Left renal cortex interstitium (tissue), 4 donors: ENCODE measurements around the gene SEC16A. TPM values are rescaled to one million over a fixed set of nuclear protein-coding genes. Genes with fewer than 3 reads are reported as not detected.

Experiments
- DNase-seq, 4 donors: peaks; one replicate each; pipeline ENCODE4 v3.0.0-alpha.2; 2013; ENCODE audit warnings: low read depth in 4 of 4, low spot score in 2 of 4, missing footprints in 1 of 4
- polyA plus RNA-seq, 4 donors: library from polyadenylated mRNA; unstranded; fragments of 120-200 nt; gene quantifications; one replicate each; pipeline ENCODE4 v1.2.1, GENCODE V29; 2013; ENCODE audit not compliant: insufficient read length in 4 of 4

The SEC16A gene, protein sequence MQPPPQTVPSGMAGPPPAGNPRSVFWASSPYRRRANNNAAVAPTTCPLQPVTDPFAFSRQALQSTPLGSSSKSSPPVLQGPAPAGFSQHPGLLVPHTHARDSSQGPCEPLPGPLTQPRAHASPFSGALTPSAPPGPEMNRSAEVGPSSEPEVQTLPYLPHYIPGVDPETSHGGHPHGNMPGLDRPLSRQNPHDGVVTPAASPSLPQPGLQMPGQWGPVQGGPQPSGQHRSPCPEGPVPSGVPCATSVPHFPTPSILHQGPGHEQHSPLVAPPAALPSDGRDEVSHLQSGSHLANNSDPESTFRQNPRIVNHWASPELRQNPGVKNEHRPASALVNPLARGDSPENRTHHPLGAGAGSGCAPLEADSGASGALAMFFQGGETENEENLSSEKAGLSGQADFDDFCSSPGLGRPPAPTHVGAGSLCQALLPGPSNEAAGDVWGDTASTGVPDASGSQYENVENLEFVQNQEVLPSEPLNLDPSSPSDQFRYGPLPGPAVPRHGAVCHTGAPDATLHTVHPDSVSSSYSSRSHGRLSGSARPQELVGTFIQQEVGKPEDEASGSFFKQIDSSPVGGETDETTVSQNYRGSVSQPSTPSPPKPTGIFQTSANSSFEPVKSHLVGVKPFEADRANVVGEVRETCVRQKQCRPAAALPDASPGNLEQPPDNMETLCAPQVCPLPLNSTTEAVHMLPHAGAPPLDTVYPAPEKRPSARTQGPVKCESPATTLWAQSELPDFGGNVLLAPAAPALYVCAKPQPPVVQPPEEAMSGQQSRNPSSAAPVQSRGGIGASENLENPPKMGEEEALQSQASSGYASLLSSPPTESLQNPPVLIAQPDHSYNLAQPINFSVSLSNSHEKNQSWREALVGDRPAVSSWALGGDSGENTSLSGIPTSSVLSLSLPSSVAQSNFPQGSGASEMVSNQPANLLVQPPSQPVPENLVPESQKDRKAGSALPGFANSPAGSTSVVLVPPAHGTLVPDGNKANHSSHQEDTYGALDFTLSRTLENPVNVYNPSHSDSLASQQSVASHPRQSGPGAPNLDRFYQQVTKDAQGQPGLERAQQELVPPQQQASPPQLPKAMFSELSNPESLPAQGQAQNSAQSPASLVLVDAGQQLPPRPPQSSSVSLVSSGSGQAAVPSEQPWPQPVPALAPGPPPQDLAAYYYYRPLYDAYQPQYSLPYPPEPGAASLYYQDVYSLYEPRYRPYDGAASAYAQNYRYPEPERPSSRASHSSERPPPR (N-terminal part only)
- polyA plus RNA-seq = 10 to 100 TPM; 51.9 to 68.5 (median 62.4) TPM

DNA sequence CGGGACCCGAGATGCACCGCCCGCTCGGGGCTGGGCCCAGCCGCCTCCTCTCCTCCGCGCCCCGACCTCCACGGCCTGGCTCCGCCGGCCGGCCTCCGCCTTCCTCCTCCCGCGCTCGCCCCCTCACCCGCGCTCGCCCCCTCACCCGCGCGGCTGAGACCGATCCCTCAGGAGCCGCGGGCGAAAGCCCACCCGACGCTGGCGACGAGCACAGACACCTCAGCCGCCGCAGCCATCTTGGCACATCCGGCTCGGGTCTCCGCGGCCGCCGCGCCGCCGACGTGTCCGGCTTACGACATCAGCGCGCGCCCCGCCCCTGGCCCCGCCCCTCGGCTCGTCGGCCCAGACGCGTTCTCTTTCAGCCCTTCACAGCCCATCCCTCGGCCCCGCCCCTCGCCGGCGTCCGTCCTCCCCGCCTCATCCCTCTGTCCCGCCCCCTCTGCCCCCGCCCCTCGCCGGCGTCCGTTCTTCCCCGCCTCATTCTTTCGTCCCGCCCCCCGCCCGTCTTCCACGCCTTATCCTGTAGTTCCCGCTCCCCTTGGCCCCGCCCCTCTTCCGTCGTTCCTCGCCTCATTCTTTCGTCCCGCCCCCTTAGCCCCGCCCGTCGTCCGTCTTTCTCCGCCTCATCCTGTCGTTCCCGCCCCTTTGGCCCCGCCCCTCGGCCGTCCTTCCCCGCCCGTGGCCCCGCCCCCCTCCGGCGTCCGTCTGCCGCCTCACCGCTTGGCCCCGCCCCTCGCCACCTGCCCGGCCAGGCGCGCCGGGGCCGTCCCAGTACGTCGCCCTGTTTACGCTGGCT lies at the start of gene SEC16A:
TSS of gene SEC16A (minus strand) at position 248 of the 796 bp plus-strand sequence. CDS start 5,425 bp downstream, outside the sequence.
- DNase-seq = peak; percentile 88 to 98 (median 97)

DNA sequence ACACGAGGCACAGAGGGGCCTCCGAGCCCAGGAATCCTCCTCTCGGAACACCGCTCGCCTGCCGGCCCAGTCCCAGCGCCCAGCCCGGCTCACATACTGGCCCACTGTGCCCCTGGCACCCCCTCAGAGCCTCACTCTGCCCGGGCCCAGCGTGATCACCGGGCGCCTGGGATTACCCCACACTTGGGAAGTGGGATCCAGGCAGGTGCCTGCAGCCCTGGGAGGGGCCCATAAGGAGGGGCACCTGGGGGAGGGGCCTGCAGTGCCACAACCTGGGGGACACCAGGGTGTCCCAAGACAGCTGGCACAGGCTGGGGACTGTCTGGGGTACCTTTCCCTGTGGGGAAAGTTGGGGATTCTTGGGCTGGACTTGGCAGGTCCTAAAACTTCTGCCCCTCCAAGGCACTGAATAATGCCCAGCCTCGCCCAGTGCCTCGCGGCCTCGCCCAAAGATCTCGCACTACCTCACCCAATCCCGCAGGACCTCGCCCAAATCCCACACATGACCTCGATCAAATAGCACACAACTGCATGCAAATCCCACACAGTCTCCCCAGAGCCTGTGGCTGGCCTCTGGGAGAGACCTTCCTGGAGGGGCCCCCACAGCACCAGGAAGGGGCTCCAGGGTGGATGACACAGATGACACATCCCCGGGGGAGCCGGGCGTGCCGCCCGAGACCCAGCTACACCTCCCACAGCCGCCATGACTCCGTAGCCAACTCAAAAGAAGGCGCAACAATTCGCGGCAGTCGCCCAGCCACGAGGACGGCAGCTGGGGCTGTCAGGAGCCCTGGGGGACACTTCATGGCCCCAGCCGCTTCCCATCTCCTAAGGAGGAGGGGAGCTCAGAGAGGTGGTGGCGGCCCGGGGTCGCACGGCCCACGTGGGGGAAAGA lies 49.3 kb upstream of the SEC16A start:
- no peak for DNase-seq

DNA sequence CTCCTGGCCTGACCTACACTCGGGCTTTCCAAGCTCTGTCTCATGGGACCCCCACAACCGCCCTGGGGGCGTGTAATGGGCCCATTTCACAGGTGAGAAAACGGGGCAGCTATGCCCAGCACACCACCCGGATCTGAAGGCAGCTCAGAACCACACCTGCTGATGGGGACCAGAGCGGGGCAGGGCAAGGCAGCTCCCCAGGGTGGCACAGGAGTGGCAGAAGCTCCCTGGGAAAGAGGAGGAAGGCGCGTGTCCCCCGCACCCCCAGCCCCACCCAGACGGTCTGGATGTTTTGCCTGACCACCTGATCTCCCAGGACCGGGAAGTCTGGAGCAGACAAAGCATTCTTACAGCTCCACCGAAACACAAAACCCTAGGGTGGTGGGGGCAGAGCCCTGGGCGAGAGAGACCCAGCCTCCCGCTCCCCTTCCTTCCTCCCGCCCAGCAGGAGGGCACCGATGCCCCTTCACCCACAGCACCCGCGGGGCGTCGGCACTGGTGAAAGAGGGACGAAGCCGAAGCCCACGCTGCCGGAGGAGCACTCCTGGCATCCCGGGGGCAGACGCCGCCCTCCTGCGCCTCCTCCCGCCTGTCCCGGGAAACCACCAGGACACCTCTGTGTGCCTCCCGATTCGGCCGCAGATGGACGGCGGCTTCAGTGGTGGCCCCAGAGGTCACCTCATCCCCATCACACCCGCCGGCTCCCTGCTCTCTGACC lies 48.5 kb upstream of the SEC16A start:
- DNase-seq = no peak

DNA sequence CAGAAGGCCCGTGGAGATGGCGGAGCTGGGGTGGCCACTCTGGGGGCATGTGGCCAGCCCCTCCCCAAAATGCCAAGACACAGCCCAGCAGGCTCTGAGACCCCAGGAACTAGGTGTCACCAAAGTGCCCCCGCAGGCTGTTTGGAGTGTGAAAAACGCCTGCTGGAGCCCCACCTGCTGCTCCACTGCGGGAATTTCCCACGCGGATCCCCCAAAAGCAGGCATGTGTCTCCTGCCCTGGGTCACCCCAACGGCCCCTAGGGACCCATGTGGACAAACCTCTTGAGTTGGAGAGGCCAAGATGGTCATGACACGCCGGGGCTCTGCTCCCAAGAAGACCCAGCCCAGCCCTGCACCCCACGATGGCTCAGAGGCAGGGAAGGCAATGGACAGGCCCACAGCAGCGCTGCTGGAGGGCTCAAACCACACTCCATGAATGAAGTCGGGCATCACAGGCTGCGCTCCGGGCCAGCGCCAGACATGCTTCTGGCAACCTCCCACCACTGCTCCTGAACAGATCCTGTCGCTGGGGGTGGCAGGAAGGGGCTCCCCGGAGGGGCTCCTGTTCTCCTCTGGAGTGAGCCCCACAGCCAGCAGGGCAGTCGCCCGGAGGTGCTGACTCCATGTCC lies 47.7 kb upstream of the SEC16A start:
- DNase-seq = no peak

DNA sequence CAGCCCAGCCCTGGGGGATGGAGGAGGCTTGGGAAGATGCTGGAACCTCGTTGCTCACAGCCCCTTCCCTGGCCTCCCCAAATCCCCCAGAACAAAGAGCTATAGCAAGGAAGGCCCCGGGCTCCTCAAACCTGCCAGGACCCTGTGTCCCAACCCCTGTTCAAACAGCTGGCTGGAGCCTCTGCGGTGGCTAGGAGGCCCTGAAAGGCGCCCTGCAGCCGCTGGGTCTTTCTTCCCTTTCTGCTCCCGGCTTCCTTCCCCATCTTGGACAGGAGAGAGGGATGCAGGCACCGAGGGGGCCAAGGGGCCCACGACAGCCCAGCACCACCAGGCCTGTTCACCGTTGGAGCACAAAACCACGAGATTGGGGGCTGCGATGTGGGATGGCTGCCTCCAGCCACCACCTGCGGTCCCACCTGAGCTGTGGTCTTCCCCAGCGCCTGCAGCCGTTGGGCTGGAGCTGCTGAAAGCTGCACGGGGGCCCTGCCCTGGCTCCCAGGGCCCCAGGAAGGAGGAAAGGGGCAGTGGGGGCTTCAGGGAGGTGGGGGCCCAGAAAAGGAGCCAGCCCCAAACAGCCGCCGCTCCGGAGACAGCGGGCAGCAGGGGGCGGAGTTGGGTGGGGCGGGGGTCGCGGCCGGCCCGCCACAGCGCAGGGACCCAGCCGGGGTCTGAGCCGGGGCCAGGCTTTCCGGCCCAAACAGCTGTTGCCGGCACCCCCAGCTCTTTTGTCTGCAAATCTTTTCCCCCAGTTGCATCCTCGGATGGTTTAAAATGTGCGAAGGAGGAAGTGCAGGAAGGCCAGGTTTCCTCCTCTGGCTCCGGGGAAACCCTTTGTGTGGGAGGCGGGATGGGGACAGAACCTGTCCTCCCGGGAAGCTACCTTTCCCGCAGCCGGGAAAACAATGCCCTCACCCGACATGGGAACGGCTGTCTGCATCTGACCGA lies 46.9 kb upstream of the SEC16A start:
- DNase-seq = no peak

DNA sequence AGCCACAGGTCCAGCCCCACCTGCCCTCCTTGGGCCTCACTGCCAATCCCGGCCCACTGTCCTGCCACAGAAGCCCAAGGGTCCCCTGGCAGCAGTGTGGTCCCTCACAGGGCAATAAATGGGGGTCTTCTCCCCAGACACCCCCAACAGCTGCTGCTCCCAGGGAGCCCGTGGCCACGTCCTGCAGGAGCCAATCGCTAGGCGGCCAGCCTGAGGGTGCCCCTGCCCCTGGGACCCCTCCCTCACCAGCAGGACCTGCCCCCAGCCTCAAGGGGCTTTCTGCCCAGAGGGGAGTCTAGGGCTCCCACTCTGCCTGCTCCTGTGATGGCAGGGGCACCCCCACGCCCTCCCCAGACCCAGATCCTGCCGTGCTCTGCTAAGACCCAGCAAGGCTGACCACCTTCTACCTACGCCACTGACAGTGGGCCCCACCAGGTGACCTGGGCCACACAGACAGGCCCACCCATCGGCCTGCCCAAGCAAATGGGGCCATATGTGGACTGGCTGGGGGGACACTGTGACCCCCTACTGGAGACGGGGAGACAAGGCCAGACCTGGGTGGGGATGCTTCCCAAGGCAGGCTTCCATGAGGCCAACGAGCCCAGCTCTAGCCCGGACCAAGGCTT lies 46.0 kb upstream of the SEC16A start:
- DNase-seq = no peak

DNA sequence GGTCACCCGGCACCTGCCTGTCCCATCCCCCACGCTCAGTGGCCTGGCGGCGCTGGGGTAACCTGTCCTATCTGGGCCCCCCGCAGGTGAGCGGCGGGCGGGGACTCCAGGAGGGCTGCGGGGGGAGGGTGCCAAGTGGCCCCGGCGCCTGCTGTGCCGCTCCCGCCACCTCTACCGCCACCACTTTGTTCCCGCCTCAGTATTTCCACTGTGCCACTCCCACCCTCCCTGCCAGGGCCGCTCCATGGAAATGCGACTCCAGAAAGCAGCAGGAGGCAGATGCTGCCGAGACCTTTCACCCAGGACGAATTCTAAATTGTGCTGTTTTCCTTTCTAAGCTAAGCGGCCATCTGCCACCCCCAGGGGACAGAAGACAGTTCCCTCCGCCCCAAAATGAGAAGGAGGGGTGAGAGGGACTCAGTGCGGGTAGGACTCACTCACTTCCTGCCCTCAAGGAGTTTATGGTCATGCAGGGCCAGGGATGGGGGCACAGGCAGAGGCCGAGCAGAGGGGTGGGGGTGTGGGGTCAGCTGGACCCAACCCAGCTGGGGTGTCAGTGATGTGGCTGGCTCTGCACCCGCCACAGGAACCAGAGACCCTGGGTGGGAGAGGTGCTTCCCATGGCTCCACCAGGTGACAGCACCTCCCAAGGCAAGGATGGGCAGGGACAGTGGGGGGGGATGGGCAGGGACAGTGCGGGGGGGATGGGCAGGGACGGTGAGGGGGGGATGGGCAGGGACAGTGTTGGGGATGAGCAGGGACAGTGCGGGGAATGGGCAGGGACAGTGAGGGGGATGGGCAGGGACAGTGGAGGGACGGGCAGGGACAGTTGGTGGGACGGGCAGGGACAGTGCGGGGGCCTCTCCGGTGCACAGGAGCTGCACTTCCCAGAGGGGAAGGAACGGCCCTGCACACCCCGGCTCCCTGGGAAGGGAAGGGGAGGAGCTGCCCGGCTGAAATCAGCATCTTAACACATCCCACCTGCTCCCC lies 45.2 kb upstream of the SEC16A start:
- DNase-seq = no peak

DNA sequence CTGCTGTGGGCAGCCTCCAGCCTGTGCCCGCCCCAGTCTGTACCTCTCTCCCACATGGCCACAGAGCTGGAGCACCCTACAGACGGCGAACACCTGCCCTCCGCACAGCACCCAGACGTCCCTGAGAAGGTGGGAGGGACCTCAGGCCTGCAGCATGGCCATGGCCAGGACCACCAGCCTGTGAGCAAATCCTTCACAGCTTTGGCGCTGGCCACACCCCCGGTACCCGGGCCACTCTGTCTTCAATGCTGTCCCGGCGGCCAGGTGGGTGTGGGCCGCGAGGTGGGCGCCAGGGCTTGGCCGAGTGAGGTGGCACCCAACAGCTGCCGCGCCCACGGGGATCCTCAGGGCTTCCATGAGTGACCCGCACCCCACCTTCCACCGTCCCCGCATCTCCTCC lies 44.3 kb upstream of the SEC16A start:
- DNase-seq = no peak

DNA sequence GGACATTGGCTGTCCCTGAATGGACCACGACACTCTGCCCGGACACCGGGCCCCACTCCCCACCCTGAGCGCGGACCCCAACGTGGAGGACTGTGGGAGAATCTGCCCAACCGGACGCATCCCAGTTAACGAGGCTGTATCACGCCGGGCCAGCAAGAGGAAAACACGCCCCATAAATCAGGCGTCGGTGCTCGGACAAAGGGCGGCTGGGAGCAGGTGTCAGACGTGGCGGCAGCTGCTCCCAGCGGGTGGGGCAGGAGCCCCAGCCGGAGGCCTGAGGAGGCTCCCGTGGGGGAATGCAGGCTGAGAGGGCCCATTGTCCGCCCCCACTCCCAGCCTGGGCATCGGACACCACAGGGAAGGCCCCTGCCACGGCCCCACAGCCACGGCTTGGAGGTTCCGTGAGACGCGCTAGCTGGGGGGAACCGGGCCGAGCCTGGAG lies 43.8 kb upstream of the SEC16A start:
- DNase-seq = no peak

DNA sequence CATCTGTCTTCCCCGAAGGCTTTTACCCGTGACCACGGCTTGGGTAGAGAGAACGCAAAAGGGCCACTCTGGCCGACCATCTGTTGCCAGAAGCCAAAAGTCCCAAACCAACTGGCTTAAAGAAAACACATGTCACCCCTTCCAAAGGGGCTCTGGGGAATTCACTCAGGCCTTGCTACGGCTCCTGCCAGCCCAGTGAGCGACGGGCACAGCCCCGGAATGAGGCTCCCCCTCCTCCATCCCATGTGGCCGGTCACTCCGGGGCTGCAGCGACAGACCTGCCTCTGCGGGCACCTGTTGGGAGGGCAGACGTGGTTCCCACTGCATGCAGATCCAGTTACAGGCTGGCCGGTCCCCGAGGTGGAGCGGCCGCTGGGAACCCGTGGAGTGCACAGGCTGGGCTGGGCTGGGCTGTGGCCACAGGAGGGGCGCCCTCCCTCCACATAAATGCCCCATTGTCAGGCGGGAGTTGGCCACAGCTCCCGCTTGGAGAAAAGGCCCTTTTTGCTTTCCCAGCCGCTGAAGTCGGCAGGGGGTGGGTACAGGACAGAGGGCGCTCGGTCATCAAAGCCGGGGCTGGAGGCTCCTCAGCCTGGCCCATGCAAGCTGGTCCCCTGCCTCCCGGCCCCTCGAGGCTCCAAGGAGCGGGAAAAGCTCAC lies 43.1 kb upstream of the SEC16A start:
- no peak for DNase-seq

DNA sequence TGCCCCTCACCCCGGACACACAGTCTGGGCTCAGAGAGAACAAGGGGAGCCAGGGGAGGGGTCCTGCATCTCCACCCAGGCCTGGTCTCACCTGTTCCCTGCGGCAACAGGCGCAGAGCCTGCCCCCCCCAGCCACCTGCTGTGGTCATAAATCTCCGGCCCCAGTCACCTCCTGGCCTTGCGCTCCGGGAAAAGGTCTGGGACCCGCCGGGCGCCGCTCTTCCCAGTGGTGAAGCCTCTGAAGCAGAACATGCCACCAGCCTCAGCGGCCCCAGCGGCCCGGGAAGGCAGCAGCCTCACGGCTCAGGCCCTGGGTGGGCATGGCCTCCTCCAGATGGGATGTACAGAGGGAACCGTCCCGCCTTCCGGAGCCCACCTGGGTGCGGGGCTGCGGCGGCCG lies 42.4 kb upstream of the SEC16A start:
- DNase-seq = no peak

DNA sequence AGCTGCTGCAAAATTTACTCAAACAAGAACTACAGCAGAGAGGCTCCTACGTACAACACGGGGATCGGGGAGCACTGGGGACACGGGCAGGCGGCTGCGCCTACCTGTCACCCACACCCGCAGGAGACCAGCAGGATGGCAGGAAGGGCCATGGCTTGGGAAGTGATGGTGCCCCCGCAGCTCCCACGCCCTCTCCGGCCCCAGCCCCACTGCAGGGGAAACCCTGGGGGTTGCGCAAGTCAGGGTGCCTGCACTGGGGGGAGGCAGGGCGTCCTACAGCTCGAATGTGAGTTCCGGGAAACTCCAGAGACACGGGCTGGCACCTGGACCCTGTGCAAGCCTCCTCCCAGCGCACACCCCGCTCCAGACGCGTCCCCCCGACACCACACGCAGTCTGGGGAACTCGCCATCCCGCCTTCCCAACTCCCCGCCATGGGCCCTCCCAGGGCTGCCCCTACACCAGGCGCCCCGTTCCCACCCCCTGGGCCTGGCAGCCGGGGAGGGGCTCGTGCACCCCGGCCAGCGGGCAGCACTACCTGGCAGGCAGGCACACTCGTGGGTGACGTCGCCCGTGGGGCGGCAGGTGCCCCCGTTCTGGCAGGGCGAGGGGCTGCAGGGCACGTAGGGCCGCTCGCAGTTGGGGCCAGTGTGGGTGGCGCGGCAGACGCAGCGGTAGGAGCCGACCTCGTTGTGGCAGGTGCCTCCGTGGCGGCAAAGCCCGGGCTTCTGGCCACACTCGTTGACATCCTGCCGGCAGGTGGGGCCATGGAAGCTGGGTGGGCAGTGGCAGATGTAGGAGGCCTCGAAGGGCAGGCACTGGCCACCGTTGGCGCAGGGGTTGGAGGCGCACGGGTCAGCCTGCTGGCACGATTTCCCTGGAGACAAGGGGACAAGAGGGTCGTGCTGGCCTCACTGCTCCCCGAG lies 39.7 kb upstream of the SEC16A start:
- no peak for DNase-seq

DNA sequence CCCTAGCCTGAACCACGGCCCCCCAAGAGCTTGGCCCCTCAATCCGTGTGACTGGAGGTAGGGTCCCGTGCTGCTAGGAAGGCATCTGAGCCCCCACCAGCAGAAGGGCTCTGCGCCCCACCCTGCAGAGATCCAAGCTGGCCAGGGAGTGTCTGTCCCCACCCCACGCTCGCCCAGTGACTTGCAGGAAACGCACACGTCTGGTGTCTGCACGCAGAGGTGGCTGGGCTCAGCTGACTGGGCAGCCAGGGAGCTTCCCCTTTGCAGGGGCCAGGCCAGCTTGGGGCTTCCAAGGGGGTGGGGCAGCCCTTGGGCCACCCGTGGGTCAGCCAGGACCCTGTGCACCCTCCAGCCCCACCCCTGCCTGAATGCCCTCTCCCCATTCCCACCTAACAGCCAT lies 38.7 kb upstream of the SEC16A start:
- no peak for DNase-seq
